Activated gamma-delta T cell treated with Interleukin-2 at 50 U/mL for 16 hours (primary cell): ENCODE measurements around the gene GRSF1.
"Not testable (repeated sequence)": the region's sequence is repeated elsewhere in the genome, so short reads cannot be mapped to it uniquely, and the experiment has no call there.

Experiments
- DNase-seq: peaks from one replicate; pipeline ENCODE4 v3.0.0-alpha.2; 2020

GRSF1 gene

GRCh38 chr4:70839589-70840093 is at the start of gene GRSF1:
GRSF1 (minus strand) TSS chr4:70839890; CDS start chr4:70839827, 63 bp downstream.
- DNase-seq: peak; percentile 94

GRCh38 chr4:70885174-70885573 is 45.5 kb upstream of the GRSF1 start:
- DNase-seq: no peak

- DNase-seq: no peak
Observed at GRCh38 chr4:70880739-70881138, 41.0 kb upstream of the GRSF1 start.

GRCh38 chr4:70877556-70877955 is 37.9 kb upstream of the GRSF1 start:
- DNase-seq: no peak

GRCh38 chr4:70874268-70875156 is 34.8 kb upstream of the GRSF1 start:
- no peak for DNase-seq

- DNase-seq: no peak
Observed at GRCh38 chr4:70873216-70873615, 33.5 kb upstream of the GRSF1 start.

GRCh38 chr4:70868778-70869177 is 29.1 kb upstream of the GRSF1 start:
- no peak for DNase-seq

- no peak for DNase-seq
Observed at GRCh38 chr4:70863099-70863790, 23.6 kb upstream of the GRSF1 start.

GRCh38 chr4:70859066-70859465 is 19.4 kb upstream of the GRSF1 start:
- DNase-seq: no peak

- DNase-seq: no peak
Observed at GRCh38 chr4:70858454-70858853, 18.8 kb upstream of the GRSF1 start.

- DNase-seq: no peak
Observed at GRCh38 chr4:70855464-70855863, 15.8 kb upstream of the GRSF1 start.

GRCh38 chr4:70849291-70849690 is 9.6 kb upstream of the GRSF1 start:
- DNase-seq: no peak

- no peak for DNase-seq
Observed at GRCh38 chr4:70844180-70844579, 4.5 kb upstream of the GRSF1 start.

- DNase-seq: no peak
Observed at GRCh38 chr4:70842761-70843435, 3.2 kb upstream of the GRSF1 start.

- no peak for DNase-seq
Observed at GRCh38 chr4:70841951-70842350, 2.3 kb upstream of the GRSF1 start.

GRCh38 chr4:70841211-70841610 is 1.5 kb upstream of the GRSF1 start:
- no peak for DNase-seq

GRCh38 chr4:70840631-70841030 is 941 bp upstream of the GRSF1 start:
- DNase-seq: not testable (repeated sequence)

GRCh38 chr4:70840137-70840536 is 447 bp upstream of the GRSF1 start:
- peak; percentile 47 for DNase-seq

GRCh38 chr4:70838666-70839588 is 763 bp downstream of the GRSF1 start:
- peak; percentile 56 for DNase-seq

- DNase-seq: no peak
Observed at GRCh38 chr4:70838204-70838603, 1.5 kb downstream of the GRSF1 start.

GRCh38 chr4:70836081-70836480 is 3.6 kb downstream of the GRSF1 start:
- no peak for DNase-seq

- DNase-seq: no peak
Observed at GRCh38 chr4:70833675-70834074, 6.0 kb downstream of the GRSF1 start.
